Tibial nerve (tissue), 4 donors: ENCODE results near the gene SLC25A45.

Experiments used
- EP300 ChIP-seq, 2 donors: sonication (generic); formaldehyde crosslinking; IDR thresholded peaks; one replicate each; pipeline ENCODE4 v1.6.1; 2017; ENCODE audit warnings: antibody characterized with exemption in 2 of 2, mild to moderate bottlenecking in 1 of 2
- POLR2A ChIP-seq, 2 donors: fragments of 450-650 bp; IDR thresholded peaks; one replicate each; pipeline ENCODE4 v1.6.1; 2017; ENCODE audit warnings: antibody characterized with exemption in 2 of 2, mild to moderate bottlenecking in 2 of 2, moderate library complexity in 2 of 2
- TF ChIP-seq, protein P1 (sequence below), 5 experiments: fragments of 200-600 bp in 3 of 5; fragments of 450-650 bp in 2 of 5; sonication (generic) in 3 of 5; IDR thresholded peaks; one replicate each; pipeline ENCODE4 v1.5.1; 2016 to 2019; ENCODE audit warnings: antibody characterized with exemption in 5 of 5, mild to moderate bottlenecking in 3 of 5, moderate library complexity in 2 of 5

DNA sequence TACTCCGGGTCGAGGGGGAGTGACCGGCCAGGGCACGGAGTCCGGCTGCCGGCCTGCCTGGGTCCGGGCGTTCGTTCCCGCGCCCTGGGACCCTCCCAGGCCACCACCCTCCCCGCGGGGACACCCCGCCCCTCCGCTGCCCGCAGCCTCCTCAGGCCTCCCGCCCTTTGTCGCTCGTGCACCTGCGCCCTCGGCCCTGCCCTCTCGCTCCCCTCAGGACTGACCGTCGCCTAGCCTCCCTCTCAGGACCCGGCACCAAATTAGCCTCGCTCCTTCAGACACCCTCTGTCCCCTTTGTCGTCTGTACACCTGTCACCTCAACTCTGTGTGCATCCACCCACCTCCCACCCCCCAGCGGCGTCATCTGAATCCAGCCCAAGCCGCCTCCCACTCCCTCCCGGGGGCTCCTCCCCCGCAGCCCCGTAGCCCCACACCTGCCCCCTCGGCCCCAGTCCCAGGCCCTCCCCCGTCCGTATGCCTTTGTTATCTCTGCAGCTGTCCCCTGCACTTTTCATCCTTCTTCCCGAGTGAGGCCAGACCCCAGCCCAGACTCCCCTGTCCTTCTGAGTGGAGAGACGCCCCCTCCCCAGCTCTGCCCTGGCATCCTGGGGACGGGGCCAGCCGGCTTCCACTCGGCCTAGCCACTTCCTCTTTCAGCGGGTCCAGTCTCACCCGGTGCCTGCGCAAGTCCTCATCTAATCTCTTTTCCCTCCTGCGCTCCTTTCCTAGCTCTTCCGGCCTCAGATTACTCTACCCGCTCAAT, 27.3 kb downstream of the SLC25A45 start:
- TF ChIP-seq, protein P1, sequence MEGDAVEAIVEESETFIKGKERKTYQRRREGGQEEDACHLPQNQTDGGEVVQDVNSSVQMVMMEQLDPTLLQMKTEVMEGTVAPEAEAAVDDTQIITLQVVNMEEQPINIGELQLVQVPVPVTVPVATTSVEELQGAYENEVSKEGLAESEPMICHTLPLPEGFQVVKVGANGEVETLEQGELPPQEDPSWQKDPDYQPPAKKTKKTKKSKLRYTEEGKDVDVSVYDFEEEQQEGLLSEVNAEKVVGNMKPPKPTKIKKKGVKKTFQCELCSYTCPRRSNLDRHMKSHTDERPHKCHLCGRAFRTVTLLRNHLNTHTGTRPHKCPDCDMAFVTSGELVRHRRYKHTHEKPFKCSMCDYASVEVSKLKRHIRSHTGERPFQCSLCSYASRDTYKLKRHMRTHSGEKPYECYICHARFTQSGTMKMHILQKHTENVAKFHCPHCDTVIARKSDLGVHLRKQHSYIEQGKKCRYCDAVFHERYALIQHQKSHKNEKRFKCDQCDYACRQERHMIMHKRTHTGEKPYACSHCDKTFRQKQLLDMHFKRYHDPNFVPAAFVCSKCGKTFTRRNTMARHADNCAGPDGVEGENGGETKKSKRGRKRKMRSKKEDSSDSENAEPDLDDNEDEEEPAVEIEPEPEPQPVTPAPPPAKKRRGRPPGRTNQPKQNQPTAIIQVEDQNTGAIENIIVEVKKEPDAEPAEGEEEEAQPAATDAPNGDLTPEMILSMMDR (IDR thresholded peaks at IDR 0.05): no peak
- no peak for TF ChIP-seq POLR2A (IDR thresholded peaks at IDR 0.05)
- TF ChIP-seq EP300 (IDR thresholded peaks at IDR 0.05): no peak
